Endothelial cell of umbilical vein (primary cell): Measurements from ENCODE around the gene OLA1.

Experiments
- CTCF ChIP-seq, 2 donors: IDR thresholded peaks; 1 replicate in 1 of 2; 2 replicates in 1 of 2; pipeline ENCODE4 v1.5.1; 2011; ENCODE audit warnings: low read length in 2 of 2, mild to moderate bottlenecking in 2 of 2, moderate library complexity in 2 of 2, control low read depth in 1 of 2, inconsistent platforms in 1 of 2, low read depth in 1 of 2; ENCODE audit not compliant: insufficient read depth in 1 of 2; ENCODE audit errors: extremely low read depth in 1 of 2
- EZH2 ChIP-seq: IDR thresholded peaks from 2 replicates; pipeline ENCODE4 v1.6.1; 2012; ENCODE audit warnings: borderline replicate concordance, low read depth, mild to moderate bottlenecking, moderate library complexity, low read length, inconsistent platforms; ENCODE audit not compliant: severe bottlenecking
- FOS ChIP-seq: IDR thresholded peaks from 2 replicates; pipeline ENCODE4 v1.6.1; 2011; ENCODE audit warnings: mild to moderate bottlenecking, low read length, moderate library complexity, borderline replicate concordance; ENCODE audit not compliant: insufficient read depth
- GATA2 ChIP-seq: IDR thresholded peaks from 2 replicates; pipeline ENCODE4 v1.7.0; 2011; ENCODE audit warnings: low read depth, mild to moderate bottlenecking, moderate library complexity, mixed read lengths, low read length; ENCODE audit not compliant: insufficient read length, insufficient read depth
- JUN ChIP-seq: IDR thresholded peaks from 2 replicates; pipeline ENCODE4 v1.6.1; 2011; ENCODE audit warnings: borderline replicate concordance, low read depth; ENCODE audit not compliant: insufficient read length, insufficient read depth
- MYC ChIP-seq: IDR thresholded peaks from one replicate; pipeline ENCODE4 v1.6.1; 2011; ENCODE audit warnings: mild to moderate bottlenecking, low read depth, low read length
- POLR2A ChIP-seq: IDR thresholded peaks from 2 replicates; pipeline ENCODE4 v1.6.1; 2012; ENCODE audit warnings: low read depth, mild to moderate bottlenecking, control low read depth, low read length
- POLR2AphosphoS5 ChIP-seq: IDR thresholded peaks from 2 replicates; pipeline ENCODE4 v1.6.1; 2012; ENCODE audit warnings: low read depth, mild to moderate bottlenecking, control low read depth, low read length, moderate library complexity; ENCODE audit not compliant: insufficient read depth
- TF ChIP-seq, protein P1 (sequence below): IDR thresholded peaks from 2 replicates; pipeline ENCODE4 v1.6.1; 2011; ENCODE audit not compliant: insufficient read depth, insufficient read length

GRCh38 chr2:174052584-174052976 lies 195.8 kb downstream of the OLA1 start:
- TF ChIP-seq CTCF (IDR thresholded peaks at IDR 0.05; ENCODE audit: extremely low read depth in 1 of 2, insufficient read depth in 1 of 2, low read depth in 1 of 2, low read length in 2 of 2) (no peak), POLR2A (no peak), EZH2 (no peak), GATA2 (no peak), POLR2AphosphoS5 (no peak), JUN (no peak), MYC (no peak), FOS (no peak)
- TF ChIP-seq, protein P1, sequence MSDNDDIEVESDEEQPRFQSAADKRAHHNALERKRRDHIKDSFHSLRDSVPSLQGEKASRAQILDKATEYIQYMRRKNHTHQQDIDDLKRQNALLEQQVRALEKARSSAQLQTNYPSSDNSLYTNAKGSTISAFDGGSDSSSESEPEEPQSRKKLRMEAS = no peak
